ENCODE data around the gene NPPB.

NPPB gene

GRCh38 chr1:11891433-11892186, 32.9 kb upstream of the NPPB start:
- no CpG with 5 or more reads among the region's 6 CpGs for WGBS, 2 donors (ENCODE audit: extremely low coverage in 2 of 2, insufficient read length in 2 of 2, insufficient replicate concordance in 1 of 2)

GRCh38 chr1:11888877-11889208, 30.1 kb upstream of the NPPB start:
- no peak overlapping the region for H4K8ac ChIP-seq (ENCODE audit: low read depth, low read length)
- H3K23ac ChIP-seq (ENCODE audit: low read depth, low read length, poor library complexity): no peak overlapping the region
- no peak overlapping the region for H3K27ac ChIP-seq (replicated peaks; ENCODE audit: low read length)
- H2AFZ ChIP-seq (ENCODE audit: low read length): no peak overlapping the region
- H4K91ac ChIP-seq (ENCODE audit: low read depth, low read length, poor library complexity): no peak overlapping the region
- no peaks in the 10 kb centered on the region for H3K4me1 ChIP-seq (ENCODE audit: control insufficient read depth in 2 of 2, insufficient read depth in 1 of 2, low read depth in 1 of 2, low read length in 2 of 2)
- no peak overlapping the region for H3K9ac ChIP-seq (ENCODE audit: low read depth, low read length, poor library complexity)
- no peak overlapping the region for H2BK15ac ChIP-seq (ENCODE audit: low read length)
- WGBS, 2 donors (ENCODE audit: extremely low coverage in 2 of 2, insufficient read length in 2 of 2, insufficient replicate concordance in 1 of 2): no CpG with 5 or more reads among the region's 3 CpGs
- H3K79me1 ChIP-seq (ENCODE audit: low read depth, low read length): no peaks in the 10 kb centered on the region
- H3K18ac ChIP-seq (ENCODE audit: low read length): no peak overlapping the region
- DNase-seq (ENCODE audit: low spot score): no peak
- H2BK5ac ChIP-seq (ENCODE audit: low read length): no peak overlapping the region
- H3K4ac ChIP-seq (ENCODE audit: low read length): no peak overlapping the region
- no peak overlapping the region for H2BK12ac ChIP-seq (ENCODE audit: low read length)
- H3K27me3 ChIP-seq (ENCODE audit: control insufficient read depth in 3 of 3, insufficient read depth in 3 of 3, low read depth in 1 of 3, low read length in 3 of 3): peaks cover 0 to 8% (median 0%) of the 10 kb centered on the region in 3 experiments
- H3K4me2 ChIP-seq (ENCODE audit: insufficient read depth, low read length, poor library complexity, severe bottlenecking): no peak overlapping the region
- no peak overlapping the region for H2BK120ac ChIP-seq (ENCODE audit: low read depth, low read length)
- no peak overlapping the region for H3K4me3 ChIP-seq (ENCODE audit: low read length in 2 of 2)
- H3K14ac ChIP-seq (ENCODE audit: low read length): no peak overlapping the region
- H2AK5ac ChIP-seq (ENCODE audit: low read depth, low read length): no peak overlapping the region
- no peaks in the 10 kb centered on the region for H3K36me3 ChIP-seq (replicated peaks in 1 of 2; ENCODE audit: control insufficient read depth in 2 of 2, insufficient read depth in 2 of 2, low read length in 2 of 2)
- no peaks in the 10 kb centered on the region for H3K9me3 ChIP-seq (replicated peaks in 1 of 2; ENCODE audit: control insufficient read depth in 2 of 2, insufficient read depth in 1 of 2, low read depth in 1 of 2, low read length in 2 of 2)

More at GRCh38 chr1:11891433-11892186, 32.9 kb upstream of the NPPB start:
- H2BK120ac ChIP-seq (ENCODE audit: low read depth, low read length): no peak overlapping the region
- H3K27me3 ChIP-seq (ENCODE audit: control insufficient read depth in 3 of 3, insufficient read depth in 3 of 3, low read depth in 1 of 3, low read length in 3 of 3): no peaks in the 10 kb centered on the region
- H4K8ac ChIP-seq (ENCODE audit: low read depth, low read length): no peak overlapping the region
- no peak overlapping the region for H2BK12ac ChIP-seq (ENCODE audit: low read length)
- no peak overlapping the region for H3K4me3 ChIP-seq (ENCODE audit: low read length in 2 of 2)
- H2AFZ ChIP-seq (ENCODE audit: low read length): no peak overlapping the region
- H3K18ac ChIP-seq (ENCODE audit: low read length): no peak overlapping the region
- no peak overlapping the region for H2AK5ac ChIP-seq (ENCODE audit: low read depth, low read length)
- H2BK15ac ChIP-seq (ENCODE audit: low read length): peak overlapping the region; percentile 64
- H3K14ac ChIP-seq (ENCODE audit: low read length): no peak overlapping the region
- no peaks in the 10 kb centered on the region for H3K4me1 ChIP-seq (ENCODE audit: control insufficient read depth in 2 of 2, insufficient read depth in 1 of 2, low read depth in 1 of 2, low read length in 2 of 2)
- H3K9ac ChIP-seq (ENCODE audit: low read depth, low read length, poor library complexity): no peak overlapping the region
- no peak overlapping the region for H3K27ac ChIP-seq (replicated peaks; ENCODE audit: low read length)
- H3K36me3 ChIP-seq (replicated peaks in 1 of 2; ENCODE audit: control insufficient read depth in 2 of 2, insufficient read depth in 2 of 2, low read length in 2 of 2): no peaks in the 10 kb centered on the region
- no peak overlapping the region for H3K4me2 ChIP-seq (ENCODE audit: insufficient read depth, low read length, poor library complexity, severe bottlenecking)
- DNase-seq (ENCODE audit: low spot score): no peak
- no peak overlapping the region for H3K4ac ChIP-seq (ENCODE audit: low read length)
- H3K23ac ChIP-seq (ENCODE audit: low read depth, low read length, poor library complexity): no peak overlapping the region
- H4K91ac ChIP-seq (ENCODE audit: low read depth, low read length, poor library complexity): no peak overlapping the region
- H2BK5ac ChIP-seq (ENCODE audit: low read length): no peak overlapping the region
- no peaks in the 10 kb centered on the region for H3K79me1 ChIP-seq (ENCODE audit: low read depth, low read length)
- peaks cover 0 to 2% of the 10 kb centered on the region in 2 donors for H3K9me3 ChIP-seq (replicated peaks in 1 of 2; ENCODE audit: control insufficient read depth in 2 of 2, insufficient read depth in 1 of 2, low read depth in 1 of 2, low read length in 2 of 2)

- Histone ChIP-seq H3K36me3 (replicated peaks in 1 of 2; ENCODE audit: control insufficient read depth in 2 of 2, insufficient read depth in 2 of 2, low read length in 2 of 2) (no peaks in the 10 kb centered on the region), H3K4me2 (ENCODE audit: insufficient read depth, low read length, poor library complexity, severe bottlenecking) (no peak overlapping the region), H3K9ac (ENCODE audit: low read depth, low read length, poor library complexity) (no peak overlapping the region), H4K8ac (ENCODE audit: low read depth, low read length) (no peak overlapping the region), H3K4me3 (ENCODE audit: low read length in 2 of 2) (no peak overlapping the region), H3K18ac (ENCODE audit: low read length) (no peak overlapping the region), H3K4ac (ENCODE audit: low read length) (no peak overlapping the region), H3K27ac (replicated peaks; ENCODE audit: low read length) (no peak overlapping the region), H2BK5ac (ENCODE audit: low read length) (no peak overlapping the region), H3K14ac (ENCODE audit: low read length) (no peak overlapping the region), H3K79me1 (ENCODE audit: low read depth, low read length) (no peaks in the 10 kb centered on the region), H2AK5ac (ENCODE audit: low read depth, low read length) (no peak overlapping the region), H3K4me1 (ENCODE audit: control insufficient read depth in 2 of 2, insufficient read depth in 1 of 2, low read depth in 1 of 2, low read length in 2 of 2) (peaks cover under 1% of the 10 kb centered on the region in 2 donors), H3K9me3 (replicated peaks in 1 of 2; ENCODE audit: control insufficient read depth in 2 of 2, insufficient read depth in 1 of 2, low read depth in 1 of 2, low read length in 2 of 2) (no peaks in the 10 kb centered on the region), H2BK120ac (ENCODE audit: low read depth, low read length) (no peak overlapping the region), H3K23ac (ENCODE audit: low read depth, low read length, poor library complexity) (no peak overlapping the region), H2AFZ (ENCODE audit: low read length) (no peak overlapping the region), H2BK12ac (ENCODE audit: low read length) (no peak overlapping the region), H2BK15ac (ENCODE audit: low read length) (no peak overlapping the region), H3K27me3 (ENCODE audit: control insufficient read depth in 3 of 3, insufficient read depth in 3 of 3, low read depth in 1 of 3, low read length in 3 of 3) (peaks cover 0 to 9% (median 0%) of the 10 kb centered on the region in 3 experiments), H4K91ac (ENCODE audit: low read depth, low read length, poor library complexity) (no peak overlapping the region)
- WGBS, 2 donors (ENCODE audit: extremely low coverage in 2 of 2, insufficient read length in 2 of 2, insufficient replicate concordance in 1 of 2): no CpG with 5 or more reads among the region's 15 CpGs
- no peak for DNase-seq (ENCODE audit: low spot score)
Observed at GRCh38 chr1:11888206-11888876, 29.6 kb upstream of the NPPB start.

GRCh38 chr1:11887666-11888007, 28.9 kb upstream of the NPPB start:
- Histone ChIP-seq H3K36me3 (replicated peaks in 1 of 2; ENCODE audit: control insufficient read depth in 2 of 2, insufficient read depth in 2 of 2, low read length in 2 of 2) (no peaks in the 10 kb centered on the region), H3K4me3 (ENCODE audit: low read length in 2 of 2) (no peak overlapping the region), H3K4me2 (ENCODE audit: insufficient read depth, low read length, poor library complexity, severe bottlenecking) (no peak overlapping the region), H3K9ac (ENCODE audit: low read depth, low read length, poor library complexity) (no peak overlapping the region), H3K9me3 (replicated peaks in 1 of 2; ENCODE audit: control insufficient read depth in 2 of 2, insufficient read depth in 1 of 2, low read depth in 1 of 2, low read length in 2 of 2) (no peaks in the 10 kb centered on the region), H3K14ac (ENCODE audit: low read length) (no peak overlapping the region), H2AK5ac (ENCODE audit: low read depth, low read length) (no peak overlapping the region), H4K91ac (ENCODE audit: low read depth, low read length, poor library complexity) (no peak overlapping the region), H3K4me1 (ENCODE audit: control insufficient read depth in 2 of 2, insufficient read depth in 1 of 2, low read depth in 1 of 2, low read length in 2 of 2) (peaks cover 3 to 4% of the 10 kb centered on the region in 2 donors), H3K27ac (replicated peaks; ENCODE audit: low read length) (no peak overlapping the region), H3K23ac (ENCODE audit: low read depth, low read length, poor library complexity) (no peak overlapping the region), H4K8ac (ENCODE audit: low read depth, low read length) (no peak overlapping the region), H3K27me3 (ENCODE audit: control insufficient read depth in 3 of 3, insufficient read depth in 3 of 3, low read depth in 1 of 3, low read length in 3 of 3) (peaks cover 0 to 14% (median 0%) of the 10 kb centered on the region in 3 experiments), H3K4ac (ENCODE audit: low read length) (no peak overlapping the region), H2BK5ac (ENCODE audit: low read length) (peak overlapping the region; percentile 75), H2BK12ac (ENCODE audit: low read length) (no peak overlapping the region), H3K18ac (ENCODE audit: low read length) (no peak overlapping the region), H2BK120ac (ENCODE audit: low read depth, low read length) (no peak overlapping the region), H2AFZ (ENCODE audit: low read length) (no peak overlapping the region), H2BK15ac (ENCODE audit: low read length) (no peak overlapping the region), H3K79me1 (ENCODE audit: low read depth, low read length) (no peaks in the 10 kb centered on the region)
- DNase-seq (ENCODE audit: low spot score): no peak
- no CpG with 5 or more reads among the region's 7 CpGs for WGBS, 2 donors (ENCODE audit: extremely low coverage in 2 of 2, insufficient read length in 2 of 2, insufficient replicate concordance in 1 of 2)
